Measurements from ENCODE around the gene SGCD.

The SGCD gene

GRCh38 chr5:156405988-156406387 lies 79.0 kb downstream of the SGCD start:
- no peak for DNase-seq

DNA sequence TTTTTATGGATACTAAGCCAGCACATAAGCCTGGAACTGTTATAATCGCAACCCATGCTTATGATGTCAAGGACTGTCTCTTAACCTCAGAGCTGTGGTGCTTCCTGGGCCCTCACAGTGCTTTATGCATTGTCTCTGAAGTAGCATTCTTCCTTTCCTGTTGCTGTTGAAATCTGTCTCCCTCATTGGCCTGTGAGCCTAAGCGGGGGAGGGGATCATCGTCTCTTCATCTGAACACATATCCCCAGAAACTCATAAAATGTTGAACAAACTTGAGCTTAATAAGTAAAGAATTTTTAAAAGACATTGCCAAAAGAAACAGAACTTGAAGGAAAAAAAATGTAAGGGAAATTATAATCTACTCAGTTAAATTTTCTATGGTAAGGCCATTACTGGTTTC lies 80.3 kb downstream of the SGCD start:
- no peak for DNase-seq

DNA sequence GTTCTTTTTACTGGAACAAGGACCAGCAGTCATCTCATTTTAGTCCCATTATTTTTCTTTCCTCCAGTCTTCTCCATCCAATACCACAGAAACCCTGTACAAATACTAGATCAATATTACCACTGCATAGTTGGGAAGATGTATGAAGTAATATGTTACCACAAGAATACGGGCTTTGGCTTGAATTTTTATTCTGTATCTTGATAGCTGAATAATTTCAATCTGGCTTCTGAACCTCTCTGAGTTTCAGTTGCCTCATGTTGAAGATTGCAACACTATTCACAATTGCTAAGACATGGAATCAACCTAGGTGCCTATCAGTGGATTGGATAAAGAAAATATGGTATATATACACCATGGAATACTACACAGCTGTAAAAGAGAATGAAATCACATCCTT lies 82.9 kb downstream of the SGCD start:
- DNase-seq = no peak

DNA sequence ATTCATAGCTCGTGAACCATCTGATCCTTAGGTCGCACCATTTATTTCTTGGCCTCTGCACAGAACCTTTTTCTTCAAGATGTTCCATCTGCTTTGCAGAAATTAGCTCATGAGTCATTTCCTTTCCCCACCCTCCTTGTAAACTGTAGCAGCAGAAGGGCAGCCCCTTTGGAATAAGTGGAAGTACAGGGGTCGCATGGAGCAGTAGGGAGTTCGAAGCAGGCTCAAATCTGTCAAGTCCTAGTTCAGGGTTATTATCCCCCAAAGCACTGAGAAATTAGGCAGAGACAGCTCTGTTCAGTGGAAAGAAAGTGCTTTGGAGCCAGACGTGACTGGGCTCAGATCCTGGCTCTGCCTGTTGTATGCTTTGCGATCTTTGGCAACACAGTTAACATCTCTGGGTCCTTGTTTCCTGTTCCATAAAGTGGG lies 84.2 kb downstream of the SGCD start:
- DNase-seq = no peak

DNA sequence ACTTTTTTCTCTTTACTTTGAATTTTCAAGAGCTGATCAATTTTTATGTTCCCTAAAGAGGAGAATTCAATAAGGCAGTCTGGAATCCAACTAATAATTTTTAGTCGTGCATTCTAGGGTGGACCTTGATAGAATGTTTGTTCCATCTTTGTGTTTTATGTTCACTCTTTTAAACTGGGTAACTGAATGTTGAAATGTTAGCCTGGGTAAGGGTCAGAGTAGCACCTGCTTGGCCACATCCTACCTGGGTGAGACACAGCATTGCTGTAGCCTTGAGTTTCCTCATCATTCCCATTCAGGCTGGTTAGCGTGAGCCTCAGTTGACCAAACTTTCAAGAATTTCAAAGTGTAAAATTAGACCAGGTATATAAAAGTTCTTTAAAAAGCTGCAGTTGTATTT lies 85.0 kb downstream of the SGCD start:
- DNase-seq = no peak

GRCh38 chr5:156414391-156414790 lies 87.4 kb downstream of the SGCD start:
- no peak for DNase-seq

GRCh38 chr5:156419661-156420060 lies 92.7 kb downstream of the SGCD start:
- no peak for DNase-seq

DNA sequence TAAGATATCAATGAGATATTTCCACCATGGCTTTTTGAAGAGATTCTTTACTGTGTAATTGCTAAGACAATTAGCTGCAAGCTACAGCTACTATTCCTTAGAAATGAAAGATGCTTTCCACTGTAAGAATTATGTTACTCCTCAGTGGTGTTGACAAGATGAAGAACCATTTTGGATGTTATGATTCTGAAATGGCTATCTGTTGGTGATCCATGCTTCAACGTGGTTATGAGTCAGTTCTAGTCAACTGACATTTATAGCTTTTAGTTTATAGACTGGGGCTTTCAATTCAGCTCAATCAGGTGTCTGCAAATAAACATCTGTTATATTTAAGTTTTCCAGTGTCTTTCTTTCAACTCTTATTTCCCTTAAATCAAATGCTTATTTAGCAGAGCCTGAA lies 93.7 kb downstream of the SGCD start:
- DNase-seq = no peak

DNA sequence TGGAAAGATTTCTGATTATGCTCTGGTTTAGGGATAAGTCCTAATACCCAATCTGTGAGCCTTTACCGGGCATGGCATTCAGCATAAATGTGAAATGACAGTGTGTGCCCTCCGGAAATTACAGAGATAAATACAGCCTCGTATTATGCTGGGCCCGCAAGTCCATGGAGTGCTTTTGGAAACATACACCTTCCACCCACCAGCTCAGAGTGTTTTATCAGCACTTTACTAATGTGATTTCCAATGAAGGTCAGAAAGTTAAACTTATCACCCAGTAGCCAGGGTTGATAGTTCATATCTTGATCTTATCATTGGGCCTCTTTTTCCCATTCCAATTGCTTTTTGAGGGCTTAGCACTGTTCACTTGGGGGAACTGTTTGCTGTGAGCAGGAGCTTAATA lies 94.8 kb downstream of the SGCD start:
- no peak for DNase-seq

DNA sequence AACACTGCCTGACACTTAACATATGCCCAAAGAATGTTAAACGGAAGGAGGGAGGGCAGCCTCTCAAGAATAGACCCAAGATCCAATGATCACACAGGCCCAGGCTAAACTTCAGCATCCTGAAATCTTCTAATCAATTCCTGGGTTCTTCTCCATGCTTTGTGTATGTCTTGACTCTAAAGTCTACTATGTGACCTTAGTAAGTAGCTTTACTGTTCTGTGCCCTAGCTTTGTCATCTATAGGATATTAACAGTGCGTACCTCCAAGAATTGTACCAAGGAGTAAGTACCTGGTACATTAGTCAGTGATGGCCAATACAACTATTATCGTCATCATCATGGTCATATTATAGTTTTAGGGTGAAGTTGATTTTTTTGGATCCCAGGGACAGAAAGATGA lies 96.6 kb downstream of the SGCD start:
- DNase-seq = no peak

GRCh38 chr5:156427315-156427714 lies 100.4 kb downstream of the SGCD start:
- DNase-seq = no peak

DNA sequence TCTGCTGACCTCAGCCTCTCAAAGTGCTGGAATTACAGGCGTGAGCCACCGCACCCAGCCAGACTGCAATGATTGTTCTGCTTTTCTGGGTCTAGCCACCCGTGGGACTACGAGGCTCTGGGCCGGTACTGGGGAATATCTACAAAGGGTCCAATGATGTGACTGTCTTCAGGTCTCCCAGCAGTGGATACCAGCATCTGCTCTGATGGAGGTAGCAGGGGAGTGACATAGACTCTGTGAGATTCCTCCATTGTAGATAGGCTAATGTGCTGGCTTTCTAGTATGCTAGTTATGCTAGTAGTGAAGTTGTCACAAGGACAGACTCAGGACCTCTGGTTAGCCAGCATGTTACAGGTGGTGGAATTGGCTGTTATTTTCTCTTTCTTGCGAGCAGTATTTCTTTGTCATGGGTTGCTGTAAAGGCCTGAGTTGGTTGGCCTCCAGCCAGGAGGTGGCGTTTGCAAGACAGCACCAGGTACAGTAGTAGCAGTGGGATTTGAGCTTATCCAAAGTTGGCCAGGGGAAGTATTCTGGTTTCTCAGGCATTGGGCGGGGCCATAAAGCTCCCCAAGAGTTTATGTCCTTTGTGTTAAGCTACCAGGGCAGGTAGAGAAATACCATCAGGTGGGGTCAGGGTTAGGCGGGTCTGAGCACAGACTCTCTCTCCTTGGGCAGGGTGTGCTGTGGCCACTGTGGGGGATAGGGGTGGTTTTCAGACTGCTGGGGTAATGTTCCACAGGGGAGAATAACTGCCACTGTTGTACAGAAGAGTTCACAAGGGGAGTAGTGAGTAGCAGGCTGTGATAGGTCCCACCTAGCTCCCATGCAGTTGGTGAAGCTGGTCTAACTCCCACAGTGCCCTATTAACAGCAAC lies 105.2 kb downstream of the SGCD start:
- no peak for DNase-seq

DNA sequence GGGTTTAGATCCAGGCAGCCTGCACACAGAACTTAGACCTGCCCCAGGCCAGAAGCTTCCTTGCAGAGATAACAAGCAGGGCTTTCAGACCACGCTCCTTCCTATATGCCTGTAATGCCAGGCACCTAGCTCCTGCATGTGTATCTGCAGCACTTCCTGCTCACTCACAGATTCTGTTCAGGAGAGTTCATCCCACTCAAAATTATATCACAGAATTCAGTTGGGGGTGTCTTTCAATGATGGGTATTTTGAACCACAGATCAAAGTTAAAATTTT lies 105.8 kb downstream of the SGCD start:
- no peak for DNase-seq

- no peak for DNase-seq
Observed at GRCh38 chr5:156434471-156434870, 107.5 kb downstream of the SGCD start.

DNA sequence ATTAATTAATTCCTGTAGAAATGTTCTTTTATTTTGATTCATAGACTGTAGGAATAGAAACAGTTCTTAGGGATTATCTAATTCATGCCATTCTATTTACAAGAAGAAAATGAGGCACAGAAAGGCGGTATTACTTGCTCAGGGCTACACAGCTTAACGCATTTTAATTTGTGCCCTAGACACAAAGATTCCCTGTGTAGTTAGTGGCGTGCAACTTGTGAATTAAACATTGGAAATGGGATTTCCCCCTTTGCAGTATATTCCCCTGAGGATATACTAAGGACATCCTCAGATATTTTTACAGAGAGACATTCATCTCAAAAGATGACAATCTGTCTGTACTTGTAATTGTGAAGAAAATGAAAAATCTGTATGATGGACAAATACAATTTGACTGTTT lies 108.1 kb downstream of the SGCD start:
- DNase-seq = no peak

DNA sequence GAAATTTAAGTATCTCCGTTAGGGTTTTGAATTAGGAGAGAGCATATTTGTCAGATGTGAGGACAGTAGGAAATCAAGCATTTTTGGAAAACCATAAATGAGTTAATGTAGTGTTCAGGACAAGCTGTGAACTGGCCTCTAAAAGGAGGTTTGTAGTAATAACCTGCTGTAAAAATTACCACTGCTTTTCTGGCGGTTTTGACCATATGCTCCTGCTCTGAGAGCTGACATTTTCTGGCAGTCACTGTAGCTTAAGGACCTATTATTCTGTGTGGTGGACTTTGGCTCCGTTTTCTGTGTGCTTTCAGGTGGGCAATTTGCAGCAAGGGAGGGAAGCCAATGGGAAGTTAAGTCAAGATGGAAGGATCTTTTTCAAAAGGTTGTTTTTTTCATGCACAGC lies 111.1 kb downstream of the SGCD start:
- no peak for DNase-seq

DNA sequence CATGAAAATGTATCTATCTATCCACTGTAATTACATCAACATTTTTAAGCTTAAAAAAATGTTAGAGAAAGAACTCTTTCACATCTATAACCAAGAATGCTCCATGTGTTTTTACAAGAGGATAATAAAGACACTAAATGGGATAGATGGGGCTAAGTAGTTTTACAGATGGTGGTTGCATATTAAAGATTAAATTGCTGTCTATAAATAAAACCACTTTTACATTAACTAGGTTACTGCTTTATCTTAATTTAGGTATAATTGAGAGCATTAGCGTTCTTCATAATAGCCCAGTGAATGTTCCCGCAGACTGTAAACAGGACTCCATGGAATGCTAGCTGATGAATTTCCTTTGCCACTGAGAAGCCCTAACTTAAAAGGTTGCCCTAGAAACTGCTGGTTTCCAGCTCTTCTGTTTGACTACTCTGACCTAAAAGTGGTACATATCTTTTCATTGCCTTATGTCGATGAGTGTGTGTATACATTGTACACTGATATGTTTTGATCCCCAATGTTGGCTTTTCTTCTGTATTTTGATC lies 117.9 kb downstream of the SGCD start:
- DNase-seq = no peak

DNA sequence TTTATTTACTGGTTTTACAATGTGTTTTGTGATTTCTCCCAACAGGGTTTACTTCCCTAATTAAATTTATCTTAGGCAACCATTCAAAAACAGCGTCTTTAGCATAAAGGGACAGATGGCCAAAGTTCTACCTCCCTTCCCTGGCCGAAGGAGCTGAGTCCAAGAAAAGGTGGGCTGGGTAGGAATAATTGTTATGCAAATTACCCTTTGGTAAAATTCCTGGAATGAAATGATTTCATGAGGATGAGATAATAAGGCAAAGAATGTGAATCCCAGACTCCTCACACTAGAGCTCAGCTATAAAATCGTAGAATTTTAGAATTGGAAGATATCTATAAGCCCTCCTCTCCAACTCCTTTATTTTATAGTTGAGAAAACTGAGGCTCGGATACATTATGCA lies 119.6 kb downstream of the SGCD start:
- no peak for DNase-seq

- no peak for DNase-seq
Observed at GRCh38 chr5:156450778-156451177, 123.8 kb downstream of the SGCD start.

DNA sequence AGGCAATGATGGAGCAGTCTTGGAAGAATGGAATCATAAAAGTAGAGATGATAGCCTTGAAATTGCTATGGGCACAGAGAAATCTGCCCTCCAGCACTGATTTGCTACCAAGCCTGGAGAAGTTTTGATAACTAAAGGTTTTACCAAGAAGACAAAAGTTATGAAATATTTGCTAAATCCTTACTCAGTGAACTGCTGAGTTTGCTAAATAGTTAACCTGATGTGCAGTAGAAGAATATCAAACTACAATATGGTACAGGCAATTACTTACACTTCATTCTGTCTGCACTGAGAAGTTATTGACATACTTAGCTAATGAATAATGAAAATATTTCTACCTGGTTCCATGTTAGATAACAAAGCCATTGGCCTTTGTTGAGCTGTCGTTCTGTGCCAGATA lies 124.5 kb downstream of the SGCD start:
- DNase-seq = no peak

- no peak for DNase-seq
Observed at GRCh38 chr5:156456857-156457256, 129.9 kb downstream of the SGCD start.

DNA sequence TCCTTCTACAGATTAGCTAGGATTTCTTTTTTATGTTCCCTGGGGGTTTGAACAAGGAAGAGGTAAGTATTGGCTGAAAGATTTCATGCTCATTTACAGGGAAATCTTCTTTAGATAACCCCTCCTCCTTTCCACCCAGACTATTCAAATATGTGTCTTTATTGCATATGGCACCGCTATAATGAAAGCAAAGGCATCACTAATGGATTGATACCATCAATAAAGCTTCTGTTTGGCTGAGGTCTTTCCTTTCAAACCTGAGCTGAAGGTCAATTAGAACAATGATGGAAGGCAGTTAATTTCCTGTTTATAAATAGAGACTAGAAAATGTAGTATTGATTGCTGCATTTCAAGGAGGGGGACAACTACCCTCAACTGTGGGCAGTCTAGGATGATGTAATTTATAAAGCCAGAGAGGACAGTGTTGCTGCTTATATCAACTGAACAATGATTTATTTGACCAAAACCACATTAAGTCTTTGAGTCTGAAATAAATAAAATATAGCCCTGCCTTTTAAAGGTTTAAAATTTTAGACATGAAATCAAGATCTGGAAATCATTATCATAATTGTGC lies 132.9 kb downstream of the SGCD start:
- DNase-seq = no peak

- DNase-seq = no peak
Observed at GRCh38 chr5:156460471-156460870, 133.5 kb downstream of the SGCD start.

DNA sequence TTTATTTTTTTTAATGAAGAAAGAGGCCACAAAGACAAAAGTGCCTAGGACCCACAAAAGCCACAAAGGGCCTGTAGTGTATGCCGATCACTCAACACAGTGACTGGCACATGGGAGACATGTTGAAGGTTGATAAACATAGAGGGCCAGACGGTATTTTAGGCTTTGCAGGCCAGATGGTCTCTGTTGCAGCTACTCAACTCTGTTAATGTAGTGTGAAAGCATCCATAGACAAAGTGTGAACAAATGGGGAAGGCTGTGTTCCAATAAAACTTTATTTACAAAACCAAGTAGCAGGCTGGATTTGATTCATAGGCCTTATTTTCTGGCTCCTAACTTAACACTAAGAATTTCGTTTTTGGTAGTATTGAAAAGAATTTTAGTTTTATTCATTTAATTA lies 139.9 kb downstream of the SGCD start:
- DNase-seq = no peak

- DNase-seq = no peak
Observed at GRCh38 chr5:156469636-156470035, 142.7 kb downstream of the SGCD start.
